ENCODE results near the gene APCDD1L. TPM values are rescaled to one million over a fixed set of nuclear protein-coding genes. Genes with fewer than 3 reads are reported as not detected.

APCDD1L gene
- total RNA-seq, 1 donor from 2014 or later, result not detected

GRCh38 chr20:58492074-58492718 lies 23.0 kb downstream of the APCDD1L start:
- Mint-ChIP-seq H3K4me3 (ENCODE audit: unreplicated experiment) (no peak overlapping the region), H3K27ac (ENCODE audit: unreplicated experiment) (no peak overlapping the region), H3K27me3 (ENCODE audit: unreplicated experiment) (no peaks in the 10 kb centered on the region), H3K4me1 (ENCODE audit: low read depth, unreplicated experiment) (no peaks in the 10 kb centered on the region), H3K36me3 (ENCODE audit: unreplicated experiment) (peaks cover 5% of the 10 kb centered on the region), H3K9me3 (ENCODE audit: unreplicated experiment) (no peaks in the 10 kb centered on the region)
- DNase-seq, result no peak
- TF ChIP-seq CTCF (IDR thresholded peaks at IDR 0.05; ENCODE audit: partially characterized antibody, unreplicated experiment), result no peak

GRCh38 chr20:58486207-58486606 lies 29.0 kb downstream of the APCDD1L start:
- peaks cover 34% of the 10 kb centered on the region for H3K36me3 Mint-ChIP-seq (ENCODE audit: unreplicated experiment)
- H3K4me1 Mint-ChIP-seq (ENCODE audit: low read depth, unreplicated experiment), result no peaks in the 10 kb centered on the region
- no peak for DNase-seq
- TF ChIP-seq CTCF (IDR thresholded peaks at IDR 0.05; ENCODE audit: partially characterized antibody, unreplicated experiment), result no peak
- no peak overlapping the region for H3K4me3 Mint-ChIP-seq (ENCODE audit: unreplicated experiment)
- H3K9me3 Mint-ChIP-seq (ENCODE audit: unreplicated experiment), result peaks cover 5% of the 10 kb centered on the region
- H3K27ac Mint-ChIP-seq (ENCODE audit: unreplicated experiment), result no peak overlapping the region
- H3K27me3 Mint-ChIP-seq (ENCODE audit: unreplicated experiment), result no peaks in the 10 kb centered on the region

DNA sequence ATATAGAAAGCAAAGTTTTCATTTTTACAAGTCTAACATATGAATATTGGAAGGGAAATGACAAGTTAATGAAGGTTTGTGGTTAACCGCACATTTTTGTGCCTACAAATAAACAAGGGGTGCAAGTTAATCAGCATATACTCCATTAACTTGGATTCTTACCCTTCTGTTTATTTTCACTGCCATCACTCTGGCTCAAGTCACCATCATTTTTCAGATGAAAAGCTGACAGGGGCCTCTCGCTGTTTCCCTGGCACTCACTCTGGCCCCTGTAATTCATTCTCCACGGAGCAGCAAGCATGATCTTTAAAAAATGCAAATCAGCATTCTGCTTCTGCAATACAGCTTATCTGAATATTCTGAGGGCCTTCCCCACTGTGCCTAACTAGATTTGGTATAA lies 29.8 kb downstream of the APCDD1L start:
- H3K36me3 Mint-ChIP-seq (ENCODE audit: unreplicated experiment), result peaks cover 34% of the 10 kb centered on the region
- no peak for TF ChIP-seq CTCF (IDR thresholded peaks at IDR 0.05; ENCODE audit: partially characterized antibody, unreplicated experiment)
- H3K4me1 Mint-ChIP-seq (ENCODE audit: low read depth, unreplicated experiment), result no peaks in the 10 kb centered on the region
- no peak for DNase-seq
- no peak overlapping the region for H3K27ac Mint-ChIP-seq (ENCODE audit: unreplicated experiment)
- no peak overlapping the region for H3K4me3 Mint-ChIP-seq (ENCODE audit: unreplicated experiment)
- no peaks in the 10 kb centered on the region for H3K27me3 Mint-ChIP-seq (ENCODE audit: unreplicated experiment)
- H3K9me3 Mint-ChIP-seq (ENCODE audit: unreplicated experiment), result peaks cover 5% of the 10 kb centered on the region

GRCh38 chr20:58483470-58483869 lies 31.7 kb downstream of the APCDD1L start:
- H3K4me3 Mint-ChIP-seq (ENCODE audit: unreplicated experiment), result no peak overlapping the region
- H3K9me3 Mint-ChIP-seq (ENCODE audit: unreplicated experiment), result peaks cover 5% of the 10 kb centered on the region
- H3K27me3 Mint-ChIP-seq (ENCODE audit: unreplicated experiment), result no peaks in the 10 kb centered on the region
- H3K36me3 Mint-ChIP-seq (ENCODE audit: unreplicated experiment), result peaks cover 32% of the 10 kb centered on the region
- H3K27ac Mint-ChIP-seq (ENCODE audit: unreplicated experiment), result no peak overlapping the region
- no peak for DNase-seq
- TF ChIP-seq CTCF (IDR thresholded peaks at IDR 0.05; ENCODE audit: partially characterized antibody, unreplicated experiment), result no peak
- no peaks in the 10 kb centered on the region for H3K4me1 Mint-ChIP-seq (ENCODE audit: low read depth, unreplicated experiment)

GRCh38 chr20:58483051-58483450 lies 32.1 kb downstream of the APCDD1L start:
- Mint-ChIP-seq H3K4me3 (ENCODE audit: unreplicated experiment) (no peak overlapping the region), H3K36me3 (ENCODE audit: unreplicated experiment) (peaks cover 37% of the 10 kb centered on the region), H3K27ac (ENCODE audit: unreplicated experiment) (no peak overlapping the region), H3K4me1 (ENCODE audit: low read depth, unreplicated experiment) (no peaks in the 10 kb centered on the region), H3K9me3 (ENCODE audit: unreplicated experiment) (peaks cover 5% of the 10 kb centered on the region), H3K27me3 (ENCODE audit: unreplicated experiment) (no peaks in the 10 kb centered on the region)
- TF ChIP-seq CTCF (IDR thresholded peaks at IDR 0.05; ENCODE audit: partially characterized antibody, unreplicated experiment), result no peak
- DNase-seq, result no peak
